Measurements from ENCODE around the gene LSMEM2.
A peak's percentile ranks its signal among the peaks of the same experiment; 100 is the strongest.
"Not testable (repeated sequence)": the region's sequence is repeated elsewhere in the genome, so short reads cannot be mapped to it uniquely, and the experiment has no call there.

LSMEM2 gene

GRCh38 chr3:50259432-50260026 is 19.4 kb upstream of the LSMEM2 start:
- peak overlapping the region; percentile 78 to 88 (median 86); a peak in 21 of 22 replicates for H3K9ac ChIP-seq
- no peak for TF ChIP-seq Cebpa-rat (IDR thresholded peaks at IDR 0.05)
- peaks cover 42 to 53% (median 50%) of the 10 kb centered on the region in 11 experiments for H3K36me3 ChIP-seq
- peaks cover 18 to 88% (median 48%) of the 10 kb centered on the region in 11 experiments for H4K20me1 ChIP-seq
- H3K4me2 ChIP-seq, result peak overlapping the region; percentile 83 to 97 (median 93)
- no peaks in the 10 kb centered on the region for H3K27me3 ChIP-seq
- H3K4me1 ChIP-seq, result peaks cover 35 to 66% (median 55%) of the 10 kb centered on the region in 10 experiments
- H3K27ac ChIP-seq, result peak overlapping the region in 9 of 11 experiments; percentile 20 to 88 (median 86); a peak in 15 of 22 replicates
- H3K4me3 ChIP-seq, result peak overlapping the region; percentile 10 to 72 (median 61); a peak in 8 of 20 replicates
- H3K9me3 ChIP-seq (replicated peaks in 1 of 11), result no peaks in the 10 kb centered on the region

- H3K9ac ChIP-seq, result peak overlapping the region; percentile 78 to 88 (median 86)
- peak overlapping the region; percentile 71 to 91 (median 86); a peak in 21 of 22 replicates for H3K27ac ChIP-seq
- peaks cover 35 to 45% (median 42%) of the 10 kb centered on the region in 11 experiments for H3K36me3 ChIP-seq
- H3K27me3 ChIP-seq, result peaks cover 0 to under 1% (median 0%) of the 10 kb centered on the region in 11 experiments; a peak in 2 of 22 replicates
- peaks cover 28 to 64% (median 48%) of the 10 kb centered on the region in 10 experiments for H3K4me1 ChIP-seq
- H4K20me1 ChIP-seq, result peaks cover 10 to 85% (median 41%) of the 10 kb centered on the region in 11 experiments; a peak in 21 of 22 replicates
- peak overlapping the region; percentile 42 to 72 (median 61) for H3K4me3 ChIP-seq
- H3K4me2 ChIP-seq, result peak overlapping the region; percentile 83 to 97 (median 93)
- H3K9me3 ChIP-seq (replicated peaks in 1 of 11), result no peaks in the 10 kb centered on the region
- TF ChIP-seq Cebpa-rat (IDR thresholded peaks at IDR 0.05), result no peak
These were observed 18.6 kb upstream of the LSMEM2 start for GRCh38 chr3:50260027-50260941.

GRCh38 chr3:50260942-50261441 is 17.9 kb upstream of the LSMEM2 start:
- no peaks in the 10 kb centered on the region for H3K9me3 ChIP-seq (replicated peaks in 1 of 11)
- peaks cover 7 to 85% (median 34%) of the 10 kb centered on the region in 11 experiments; a peak in 20 of 22 replicates for H4K20me1 ChIP-seq
- no peak for TF ChIP-seq Cebpa-rat (IDR thresholded peaks at IDR 0.05)
- H3K9ac ChIP-seq, result peak overlapping the region; percentile 78 to 88 (median 86); a peak in 20 of 22 replicates
- peaks cover 1 to 7% (median 6%) of the 10 kb centered on the region in 11 experiments; a peak in 18 of 22 replicates for H3K27me3 ChIP-seq
- H3K27ac ChIP-seq, result peak overlapping the region in 10 of 11 experiments; percentile 76 to 91 (median 87); a peak in 19 of 22 replicates
- peaks cover 25 to 63% (median 44%) of the 10 kb centered on the region in 10 experiments for H3K4me1 ChIP-seq
- H3K36me3 ChIP-seq, result peaks cover 28 to 38% (median 36%) of the 10 kb centered on the region in 11 experiments
- H3K4me3 ChIP-seq, result peak overlapping the region in 7 of 10 experiments; percentile 61 to 72 (median 62); a peak in 14 of 20 replicates
- peak overlapping the region; percentile 83 to 97 (median 93) for H3K4me2 ChIP-seq

- Histone ChIP-seq H3K9ac (peak overlapping the region in 10 of 11 experiments; percentile 24 to 88 (median 86); a peak in 17 of 22 replicates), H3K4me3 (peak overlapping the region in 3 of 10 experiments; percentile 61 to 69 (median 62); a peak in 4 of 20 replicates), H3K36me3 (peaks cover 23 to 33% (median 31%) of the 10 kb centered on the region in 11 experiments), H3K9me3 (replicated peaks in 1 of 11) (no peaks in the 10 kb centered on the region), H3K4me2 (peak overlapping the region in 10 of 11 experiments; percentile 87 to 97 (median 94); a peak in 18 of 22 replicates), H4K20me1 (peaks cover 7 to 85% (median 29%) of the 10 kb centered on the region in 11 experiments; a peak in 20 of 22 replicates), H3K4me1 (peaks cover 25 to 63% (median 43%) of the 10 kb centered on the region in 10 experiments), H3K27ac (peak overlapping the region in 8 of 11 experiments; percentile 82 to 91 (median 88); a peak in 15 of 22 replicates), H3K27me3 (peaks cover 6 to 12% (median 11%) of the 10 kb centered on the region in 11 experiments)
- TF ChIP-seq Cebpa-rat (IDR thresholded peaks at IDR 0.05), result no peak
These were observed 17.4 kb upstream of the LSMEM2 start for GRCh38 chr3:50261505-50261904.

DNA sequence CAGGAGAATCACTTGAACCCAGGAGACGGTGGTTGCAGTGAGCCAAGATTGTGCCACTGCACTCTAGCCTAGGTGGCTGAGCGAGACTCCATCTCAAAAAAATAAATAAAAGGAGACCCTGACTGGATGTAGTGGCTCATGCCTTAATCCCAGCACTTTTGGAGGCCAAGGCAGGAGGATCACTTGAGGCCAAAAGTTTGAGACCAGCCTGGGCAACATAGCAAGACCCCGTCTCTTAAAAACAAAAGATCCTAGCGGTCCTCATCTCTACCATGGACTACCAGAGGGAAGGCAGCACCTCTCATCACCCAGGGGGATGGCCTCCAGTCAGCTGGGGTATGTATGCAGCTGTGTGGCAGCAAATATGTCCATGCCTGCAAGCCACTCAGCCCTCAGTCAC is 16.7 kb upstream of the LSMEM2 start:
- Histone ChIP-seq H3K27me3 (peaks cover 13 to 19% (median 18%) of the 10 kb centered on the region in 11 experiments), H3K4me1 (peaks cover 31 to 69% (median 46%) of the 10 kb centered on the region in 10 experiments), H3K4me2 (peak overlapping the region in 5 of 11 experiments; percentile 8 to 95 (median 93); a peak in 7 of 22 replicates), H3K9ac (peak overlapping the region in 2 of 11 experiments; percentile 86 to 88; a peak in 1 of 22 replicates), H3K27ac (peak overlapping the region in 2 of 11 experiments; percentile 85 to 88; a peak in 1 of 22 replicates), H4K20me1 (peaks cover 7 to 85% (median 22%) of the 10 kb centered on the region in 11 experiments; a peak in 19 of 22 replicates), H3K36me3 (peaks cover 16 to 26% (median 24%) of the 10 kb centered on the region in 11 experiments)
- not testable (repeated sequence) for H3K9me3 ChIP-seq (replicated peaks in 1 of 11); H3K4me3 ChIP-seq

- Histone ChIP-seq H3K4me2 (peak overlapping the region in 4 of 11 experiments; percentile 91 to 95 (median 94); a peak in 3 of 22 replicates), H3K4me3 (no peak overlapping the region), H3K36me3 (peaks cover 11 to 20% (median 20%) of the 10 kb centered on the region in 11 experiments), H3K9ac (peak overlapping the region in 1 of 11 experiments; percentile 19; a peak in 2 of 22 replicates), H3K4me1 (peaks cover 30 to 75% (median 52%) of the 10 kb centered on the region in 10 experiments), H3K9me3 (replicated peaks in 1 of 11) (no peaks in the 10 kb centered on the region), H4K20me1 (peaks cover 7 to 85% (median 20%) of the 10 kb centered on the region in 11 experiments; a peak in 18 of 22 replicates), H3K27ac (no peak overlapping the region), H3K27me3 (peaks cover 19 to 25% (median 24%) of the 10 kb centered on the region in 11 experiments)
- TF ChIP-seq Cebpa-rat (IDR thresholded peaks at IDR 0.05), result no peak
These were observed 16.1 kb upstream of the LSMEM2 start for GRCh38 chr3:50262778-50263177.

DNA sequence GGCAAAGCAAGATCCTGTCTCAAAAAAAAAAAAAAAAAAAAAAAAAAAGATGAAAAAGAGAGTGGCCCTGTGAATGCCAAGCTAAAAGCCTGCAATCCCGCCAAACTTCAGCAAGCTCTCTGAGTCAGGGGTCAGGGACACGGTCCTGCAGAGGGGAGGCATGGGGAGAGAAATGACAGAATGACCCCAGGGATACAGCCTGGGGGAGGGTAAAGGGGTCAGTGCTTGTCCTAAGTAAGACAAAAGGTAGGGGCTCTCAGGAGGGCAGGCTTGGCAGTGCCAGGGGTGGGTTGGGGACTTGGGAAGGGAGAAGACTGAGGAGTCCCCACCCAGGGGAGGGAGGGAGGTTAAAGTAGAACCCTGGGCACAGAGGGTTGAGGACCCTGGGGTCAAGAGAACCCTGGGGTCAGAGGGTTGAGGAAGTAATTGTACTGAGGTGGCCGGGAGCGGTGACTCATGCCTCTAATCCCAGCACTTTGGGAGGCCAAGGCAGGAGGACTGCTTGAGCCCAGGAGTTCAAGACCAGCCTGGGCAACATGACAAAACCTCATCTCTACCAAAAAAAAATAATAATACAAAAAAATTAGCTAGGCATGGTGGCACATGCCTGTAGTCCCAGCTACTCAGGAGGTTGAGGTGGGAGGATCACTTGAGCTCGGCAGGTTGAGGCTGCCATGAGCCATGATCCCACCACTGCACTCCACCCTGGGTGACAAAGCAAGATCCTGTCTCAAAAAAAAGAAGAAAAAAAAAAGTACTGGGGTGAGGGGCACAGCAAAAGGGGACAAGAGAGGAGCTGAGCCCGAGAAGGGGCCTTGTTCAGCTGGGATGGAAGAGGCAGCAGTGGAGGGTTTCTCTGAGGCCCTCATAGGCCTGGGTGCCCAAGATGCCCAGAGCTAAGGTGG is 15.2 kb upstream of the LSMEM2 start:
- Histone ChIP-seq H3K36me3 (peaks cover 1 to 11% (median 10%) of the 10 kb centered on the region in 11 experiments; a peak in 19 of 22 replicates), H3K4me3 (no peak overlapping the region), H3K27me3 (peaks cover 28 to 35% (median 33%) of the 10 kb centered on the region in 11 experiments), H3K4me1 (peaks cover 20 to 70% (median 50%) of the 10 kb centered on the region in 10 experiments), H3K27ac (no peak overlapping the region), H3K9me3 (replicated peaks in 1 of 11) (no peaks in the 10 kb centered on the region), H3K4me2 (peak overlapping the region in 2 of 11 experiments; percentile 7 to 16; a peak in 2 of 22 replicates), H3K9ac (peak overlapping the region in 1 of 11 experiments; percentile 38; a peak in 1 of 22 replicates), H4K20me1 (peaks cover 7 to 82% (median 11%) of the 10 kb centered on the region in 11 experiments; a peak in 17 of 22 replicates)
- no peak for TF ChIP-seq Cebpa-rat (IDR thresholded peaks at IDR 0.05)

All from BLaER1 treated with 17β-estradiol and CSF1 and Interleukin-3, amounts not matched to agents 10 nM and 100 nM (cell line).